ENCODE results near the gene COL26A1.

DNA sequence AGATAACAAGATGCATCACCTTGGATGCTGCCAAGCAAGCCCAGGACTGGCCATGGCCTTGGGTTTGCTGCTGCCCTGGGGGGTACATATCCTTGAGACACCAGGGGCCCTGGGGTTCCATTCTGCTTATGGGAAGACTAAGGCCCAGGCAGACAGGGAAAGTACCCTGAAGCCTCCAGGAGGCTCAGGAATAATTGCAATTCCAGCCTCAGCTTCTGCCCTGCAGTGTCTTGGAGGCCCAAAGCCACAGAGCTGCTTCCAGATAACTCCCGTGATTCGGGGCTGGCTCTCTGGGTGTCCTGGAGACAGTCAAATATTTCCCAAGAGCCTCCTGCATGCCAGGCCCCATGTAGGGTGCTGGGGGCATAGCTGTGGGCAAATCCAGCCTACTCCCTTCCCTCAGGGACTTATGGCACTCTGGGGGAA is 243.8 kb downstream of the COL26A1 start:
- TF ChIP-seq, protein P1, sequence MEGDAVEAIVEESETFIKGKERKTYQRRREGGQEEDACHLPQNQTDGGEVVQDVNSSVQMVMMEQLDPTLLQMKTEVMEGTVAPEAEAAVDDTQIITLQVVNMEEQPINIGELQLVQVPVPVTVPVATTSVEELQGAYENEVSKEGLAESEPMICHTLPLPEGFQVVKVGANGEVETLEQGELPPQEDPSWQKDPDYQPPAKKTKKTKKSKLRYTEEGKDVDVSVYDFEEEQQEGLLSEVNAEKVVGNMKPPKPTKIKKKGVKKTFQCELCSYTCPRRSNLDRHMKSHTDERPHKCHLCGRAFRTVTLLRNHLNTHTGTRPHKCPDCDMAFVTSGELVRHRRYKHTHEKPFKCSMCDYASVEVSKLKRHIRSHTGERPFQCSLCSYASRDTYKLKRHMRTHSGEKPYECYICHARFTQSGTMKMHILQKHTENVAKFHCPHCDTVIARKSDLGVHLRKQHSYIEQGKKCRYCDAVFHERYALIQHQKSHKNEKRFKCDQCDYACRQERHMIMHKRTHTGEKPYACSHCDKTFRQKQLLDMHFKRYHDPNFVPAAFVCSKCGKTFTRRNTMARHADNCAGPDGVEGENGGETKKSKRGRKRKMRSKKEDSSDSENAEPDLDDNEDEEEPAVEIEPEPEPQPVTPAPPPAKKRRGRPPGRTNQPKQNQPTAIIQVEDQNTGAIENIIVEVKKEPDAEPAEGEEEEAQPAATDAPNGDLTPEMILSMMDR (IDR thresholded peaks at IDR 0.05): no peak
- no peak for TF ChIP-seq POLR2A (IDR thresholded peaks at IDR 0.05)

Data from lower leg skin (tissue), 3 donors.